B cell (primary cell): ENCODE results near the gene XRCC1. TPM values are rescaled to one million over a fixed set of nuclear protein-coding genes. Genes with fewer than 3 reads are reported as not detected.

ENCODE experiments used
- ATAC-seq: fragments of 200-7000 bp; cut with Tn5 transposase; one replicate; pipeline ENCODE4 v1.10.0; 2021; ENCODE audit warnings: low read depth, mild to moderate bottlenecking, moderate number of reproducible peaks, moderate library complexity
- CTCF ChIA-PET: fragments of 350-600 bp; sonication (Branson Sonifier 250); formaldehyde crosslinking; loops from one replicate; lab custom pipeline; 2021; ENCODE audit warnings: antibody characterized with exemption, inconsistent platforms; lab: Charles Lee
- POLR2A ChIA-PET: fragments of 350-600 bp; sonication (Branson Sonifier 250); formaldehyde crosslinking; loops from one replicate; lab custom pipeline; 2021; ENCODE audit warnings: antibody characterized with exemption; lab: Charles Lee
- DNase-seq: peaks from one replicate; pipeline ENCODE4 v3.0.0; 2013
- H2AFZ ChIP-seq: 2 replicates; pipeline ENCODE4 v1.6.1; 2012; ENCODE audit warnings: mild to moderate bottlenecking, low read depth, low read length; ENCODE audit not compliant: insufficient read depth, poor library complexity, severe bottlenecking
- H3K27ac ChIP-seq, 2 donors: 1 replicate in 1 of 2; 2 replicates in 1 of 2; pipeline ENCODE4 v1.5.1; 2012 to 2013; ENCODE audit warnings: low read length in 2 of 2, mild to moderate bottlenecking in 2 of 2, moderate library complexity in 1 of 2
- H3K27me3 ChIP-seq, 4 experiments: fragments of 200-600 bp in 1 of 4; sonication (generic) in 1 of 4; replicated peaks in 1 of 4; 1 replicate in 2 of 4; 2 replicates in 2 of 4; pipeline versions ENCODE4 v1.6.1 to v1.7.0; 2013 to 2016; ENCODE audit warnings: low read length in 3 of 4, mild to moderate bottlenecking in 2 of 4, mixed read lengths in 1 of 4, moderate library complexity in 1 of 4; ENCODE audit not compliant: insufficient read depth in 4 of 4, control insufficient read depth in 3 of 4; ENCODE audit errors: control extremely low read depth in 1 of 4
- H3K36me3 ChIP-seq, 2 experiments: replicated peaks in 1 of 2; 1 replicate in 1 of 2; 2 replicates in 1 of 2; pipeline versions ENCODE4 v1.6.1 to v1.7.1; 2013; ENCODE audit warnings: low read length in 1 of 2; ENCODE audit not compliant: insufficient read depth in 2 of 2, control insufficient read depth in 1 of 2; ENCODE audit errors: control extremely low read depth in 1 of 2, extremely low read depth in 1 of 2
- H3K4me1 ChIP-seq, 2 donors: fragments of 200-600 bp in 1 of 2; sonication (generic) in 1 of 2; 1 replicate in 1 of 2; 2 replicates in 1 of 2; pipeline versions ENCODE4 v1.5.1 to v1.6.1; 2013 to 2017; ENCODE audit warnings: low read length in 2 of 2; ENCODE audit not compliant: control insufficient read depth in 2 of 2, insufficient read depth in 2 of 2
- H3K4me2 ChIP-seq: replicated peaks from 2 replicates; pipeline ENCODE3; 2012; ENCODE audit warnings: mild to moderate bottlenecking, low read depth, low read length; ENCODE audit not compliant: poor library complexity, severe bottlenecking
- H3K4me3 ChIP-seq, 5 experiments: fragments of 200-600 bp in 1 of 5; sonication (generic) in 1 of 5; 1 replicate in 3 of 5; 2 replicates in 2 of 5; pipeline versions ENCODE4 v1.5.1 to v1.7.0; 2011 to 2016; ENCODE audit warnings: low read length in 4 of 5, mild to moderate bottlenecking in 4 of 5, low read depth in 2 of 5, control low read depth in 1 of 5, moderate library complexity in 1 of 5; ENCODE audit not compliant: insufficient read depth in 1 of 5; ENCODE audit errors: control extremely low read depth in 1 of 5, extremely low read depth in 1 of 5
- H3K79me2 ChIP-seq: fragments of 200-600 bp; sonication (generic); one replicate; pipeline ENCODE4 v1.6.0; 2016; ENCODE audit warnings: low read length; ENCODE audit not compliant: control insufficient read depth, insufficient read depth
- H3K9ac ChIP-seq: fragments of 200-600 bp; sonication (generic); 2 replicates; pipeline ENCODE4 v1.6.1; 2017; ENCODE audit warnings: mild to moderate bottlenecking, low read length, moderate library complexity
- H3K9me3 ChIP-seq, 3 donors: one replicate each; pipeline versions ENCODE4 v1.6.1 to v1.7.1; 2013; ENCODE audit warnings: low read length in 2 of 3; ENCODE audit not compliant: control insufficient read depth in 2 of 3, insufficient read depth in 1 of 3; ENCODE audit errors: control extremely low read depth in 1 of 3
- H4K20me1 ChIP-seq: 2 replicates; pipeline ENCODE4 v1.6.0; 2012; ENCODE audit warnings: mild to moderate bottlenecking, low read length; ENCODE audit not compliant: insufficient read depth, control insufficient read depth, poor library complexity, severe bottlenecking
- H3K27ac Mint-ChIP-seq: one replicate; pipeline ENCODE4 v1.8.0; 2021; ENCODE audit warnings: mixed read lengths
- H3K27me3 Mint-ChIP-seq: one replicate; pipeline ENCODE4 v1.8.0; 2021; ENCODE audit warnings: mixed read lengths
- H3K4me1 Mint-ChIP-seq: one replicate; pipeline ENCODE4 v1.8.0; 2021; ENCODE audit warnings: mixed read lengths
- H3K4me3 Mint-ChIP-seq: one replicate; pipeline ENCODE4 v1.8.0; 2021; ENCODE audit warnings: mixed read lengths
- H3K9me3 Mint-ChIP-seq: one replicate; pipeline ENCODE4 v1.8.0; 2022; ENCODE audit warnings: mixed read lengths; ENCODE audit not compliant: insufficient read depth
- EZH2 ChIP-seq: IDR thresholded peaks from 2 replicates; pipeline ENCODE4 v1.6.1; 2012; ENCODE audit warnings: borderline replicate concordance, low read depth, mild to moderate bottlenecking, moderate library complexity, low read length; ENCODE audit not compliant: insufficient read depth, poor library complexity, severe bottlenecking
- WGBS: methylation state at CpG from one replicate; pipeline ENCODE4 v1.1.5; 2013; ENCODE audit warnings: missing lambda C conversion rate; ENCODE audit not compliant: insufficient coverage; 5-methylcytosine and 5-hydroxymethylcytosine counted together
- intact Hi-C: fragments of 100-400 bp; cut with micrococcal nuclease; formaldehyde crosslinking; loops from one replicate; pipeline ENCODE4 v1.10.0; 2022
- polyA plus RNA-seq: library from polyadenylated mRNA; depleted of rRNA; stranded (reverse); fragments of >200 nt; gene quantifications from 2 replicates; pipeline ENCODE4 v1.2.3, GENCODE V29; 2012
- total RNA-seq, 2 donors: library from RNA; stranded (reverse); fragments of 120-200 nt in 1 of 2; gene quantifications; 1 replicate in 1 of 2; 2 replicates in 1 of 2; pipeline versions ENCODE4 v1.2.3 to v1.2.4, GENCODE V29; 2013 to 2022
- TF ChIP-seq, protein P1 (sequence below): fragments of 200-600 bp; IDR thresholded peaks from one replicate; pipeline ENCODE4 v1.8.0; 2022; ENCODE audit warnings: antibody characterized with exemption, mild to moderate bottlenecking

The XRCC1 gene
- total and polyA plus RNA-seq, 2 donors (not counting 1 experiment from before 2014, with no cell fraction given), result 34.6 to 38.2 TPM

DNA sequence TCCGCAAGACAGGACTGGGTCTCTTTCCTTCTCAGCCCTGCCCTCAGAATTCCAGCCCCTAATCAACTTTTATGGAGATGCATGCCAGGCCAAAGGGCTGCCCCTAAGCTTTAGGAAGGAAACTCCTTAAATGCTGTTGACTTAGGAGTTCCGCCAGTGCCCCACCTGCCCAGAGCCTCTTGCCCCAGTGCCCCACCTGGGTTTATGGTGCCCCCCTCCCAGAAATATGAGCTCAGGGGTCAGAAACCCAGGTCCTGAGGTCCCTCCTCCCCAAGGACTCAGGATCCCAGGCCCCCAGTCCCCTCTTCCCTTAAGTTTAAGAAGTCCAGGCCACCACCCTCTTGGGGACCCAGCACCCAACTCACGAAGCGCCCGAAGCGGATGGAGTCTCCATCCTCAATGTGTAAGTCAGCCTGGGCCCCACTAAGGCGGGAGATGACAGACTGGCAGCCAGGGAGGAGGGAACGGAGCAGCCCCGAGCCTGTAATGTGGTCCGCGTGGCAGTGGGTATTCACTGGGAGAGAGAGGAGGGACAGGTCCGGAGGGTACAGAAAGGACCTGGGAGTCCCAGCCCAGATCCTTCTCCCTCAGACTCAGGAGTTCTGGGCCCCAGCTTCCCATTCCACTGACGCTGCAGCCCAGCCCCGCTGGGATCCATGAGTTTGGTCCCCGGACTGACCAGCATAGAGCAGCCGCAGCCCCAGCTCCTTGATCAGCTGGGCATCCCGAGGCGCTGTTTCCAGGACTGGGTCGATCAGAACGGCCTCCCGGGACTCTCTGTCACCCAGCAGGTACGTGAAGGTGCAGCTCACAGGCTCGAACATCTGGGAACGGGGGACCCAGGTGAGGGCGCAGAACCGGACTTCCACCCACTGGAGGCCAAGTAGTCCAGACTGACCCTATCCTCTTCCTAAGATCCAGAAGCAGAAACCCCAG is 49.2 kb downstream of the XRCC1 start:
- H4K20me1 ChIP-seq, result no peaks in the 10 kb centered on the region
- H3K4me3 ChIP-seq, result peak overlapping the region; percentile 22 to 78 (median 72)
- no peaks in the 10 kb centered on the region for H3K9me3 ChIP-seq
- H3K27ac ChIP-seq, result peak overlapping the region; percentile 16 to 63
- DNase-seq, result peak; percentile 37
- WGBS, result 3% methylated on average over 26 of the region's 26 CpGs
- ChIA-PET POLR2A (no interaction called here), CTCF (interaction anchor here (0.6 to 14.1 kb wide), 7 partner anchors 9 to 199 kb away, joined by 3 to 644 read pairs (median 5); partner anchors contain the start of gene PHLDB3)
- H3K4me2 ChIP-seq, result peak overlapping the region; percentile 92
- no peaks in the 10 kb centered on the region for H3K27me3 Mint-ChIP-seq
- ATAC-seq, result no peak
- peaks cover 29% of the 10 kb centered on the region for H3K4me1 Mint-ChIP-seq
- intact Hi-C loops, result no loop called here
- H3K36me3 ChIP-seq, result no peaks in the 10 kb centered on the region
- H3K4me3 Mint-ChIP-seq, result peak overlapping the region; percentile 98
- no peaks in the 10 kb centered on the region for H3K9me3 Mint-ChIP-seq
- H3K27me3 ChIP-seq, result no peaks in the 10 kb centered on the region
- H3K4me1 ChIP-seq, result peaks cover 19 to 30% of the 10 kb centered on the region in 2 donors
- H3K79me2 ChIP-seq, result peaks cover 11% of the 10 kb centered on the region
- H2AFZ ChIP-seq, result peak overlapping the region; percentile 95
- peak overlapping the region; percentile 46 for H3K27ac Mint-ChIP-seq
- H3K9ac ChIP-seq, result peak overlapping the region; percentile 80
- TF ChIP-seq, protein P1, sequence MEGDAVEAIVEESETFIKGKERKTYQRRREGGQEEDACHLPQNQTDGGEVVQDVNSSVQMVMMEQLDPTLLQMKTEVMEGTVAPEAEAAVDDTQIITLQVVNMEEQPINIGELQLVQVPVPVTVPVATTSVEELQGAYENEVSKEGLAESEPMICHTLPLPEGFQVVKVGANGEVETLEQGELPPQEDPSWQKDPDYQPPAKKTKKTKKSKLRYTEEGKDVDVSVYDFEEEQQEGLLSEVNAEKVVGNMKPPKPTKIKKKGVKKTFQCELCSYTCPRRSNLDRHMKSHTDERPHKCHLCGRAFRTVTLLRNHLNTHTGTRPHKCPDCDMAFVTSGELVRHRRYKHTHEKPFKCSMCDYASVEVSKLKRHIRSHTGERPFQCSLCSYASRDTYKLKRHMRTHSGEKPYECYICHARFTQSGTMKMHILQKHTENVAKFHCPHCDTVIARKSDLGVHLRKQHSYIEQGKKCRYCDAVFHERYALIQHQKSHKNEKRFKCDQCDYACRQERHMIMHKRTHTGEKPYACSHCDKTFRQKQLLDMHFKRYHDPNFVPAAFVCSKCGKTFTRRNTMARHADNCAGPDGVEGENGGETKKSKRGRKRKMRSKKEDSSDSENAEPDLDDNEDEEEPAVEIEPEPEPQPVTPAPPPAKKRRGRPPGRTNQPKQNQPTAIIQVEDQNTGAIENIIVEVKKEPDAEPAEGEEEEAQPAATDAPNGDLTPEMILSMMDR, result no peak
- TF ChIP-seq EZH2, result no peak
